Kidney epithelial cell (primary cell): ENCODE results near the gene TTC23L. TPM values are rescaled to one million over a fixed set of nuclear protein-coding genes. Genes with fewer than 3 reads are reported as not detected.

Experiments
- DNase-seq: peaks from one replicate; pipeline ENCODE4 v3.0.0-alpha.2; 2010; ENCODE audit warnings: low read depth
- H3K27me3 ChIP-seq: 2 replicates; pipeline ENCODE4 v1.6.0; 2011; ENCODE audit warnings: low read length; ENCODE audit not compliant: control insufficient read depth, insufficient read depth
- H3K36me3 ChIP-seq: 2 replicates; pipeline ENCODE4 v1.5.1; 2011; ENCODE audit warnings: low read length; ENCODE audit not compliant: control insufficient read depth, insufficient read depth
- H3K4me3 ChIP-seq: 2 replicates; pipeline ENCODE4 v1.5.1; 2011; ENCODE audit warnings: low read depth, mild to moderate bottlenecking, control low read depth, low read length
- CTCF ChIP-seq: IDR thresholded peaks from 2 replicates; pipeline ENCODE4 v1.5.1; 2011; ENCODE audit warnings: mild to moderate bottlenecking, moderate library complexity, low read length, control low read depth, inconsistent platforms; ENCODE audit not compliant: insufficient read depth, poor library complexity, severe bottlenecking
- total RNA-seq: library from RNA; depleted of rRNA; stranded (reverse); fragments of >200 nt; gene quantifications from 2 replicates; pipeline ENCODE4 v1.2.3, GENCODE V29; 2015

Gene TTC23L
- total RNA-seq, 1 donor from 2014 or later, result 2.1 TPM

DNA sequence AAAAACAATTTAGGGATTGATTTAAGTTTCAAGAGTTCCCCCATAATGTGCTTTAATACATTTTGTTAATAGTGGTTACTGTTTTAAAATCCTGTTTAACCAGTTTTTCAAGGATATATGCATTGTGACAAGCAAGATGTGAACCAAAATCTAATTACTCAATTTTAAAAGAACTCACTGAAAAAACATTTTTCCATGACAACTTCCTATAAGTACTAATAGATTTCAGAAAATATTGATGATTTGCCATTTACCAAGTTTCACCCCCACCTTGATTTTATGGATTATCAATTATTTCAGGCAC lies 85.5 kb downstream of the TTC23L start:
- no peak for TF ChIP-seq CTCF
- no peaks in the 10 kb centered on the region for H3K27me3 ChIP-seq
- H3K36me3 ChIP-seq, result no peaks in the 10 kb centered on the region
- H3K4me3 ChIP-seq, result no peak overlapping the region
- no peak for DNase-seq

DNA sequence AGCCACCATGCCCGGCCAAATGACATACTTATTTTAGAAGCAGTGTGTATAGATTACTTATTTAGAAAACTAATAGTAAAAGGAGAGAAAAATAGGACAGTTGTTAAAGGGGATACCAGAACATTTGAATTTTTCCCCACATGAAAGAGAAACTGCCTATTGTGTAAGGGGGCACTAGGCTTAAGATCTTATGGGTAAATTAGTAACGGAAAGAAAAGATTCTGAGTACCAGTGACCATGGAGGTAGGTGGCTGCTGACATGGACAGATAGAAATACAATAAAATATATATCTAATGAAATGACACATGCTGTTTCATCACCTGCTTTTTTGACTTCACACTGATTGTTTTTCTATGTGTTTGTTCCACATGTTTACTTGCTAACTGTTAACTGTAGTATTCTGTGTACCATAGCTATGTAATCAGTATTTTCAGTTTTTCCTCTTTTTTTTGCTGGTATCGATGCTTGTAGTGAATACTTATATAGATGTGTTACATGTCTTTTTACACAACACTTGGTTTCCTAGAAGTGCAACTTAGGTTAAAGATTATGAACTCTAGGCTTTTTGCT lies 87.4 kb downstream of the TTC23L start:
- Histone ChIP-seq H3K36me3 (no peaks in the 10 kb centered on the region), H3K27me3 (no peaks in the 10 kb centered on the region), H3K4me3 (no peak overlapping the region)
- no peak for DNase-seq
- no peak for TF ChIP-seq CTCF

- TF ChIP-seq CTCF, result no peak
- DNase-seq, result no peak
- Histone ChIP-seq H3K4me3 (no peak overlapping the region), H3K36me3 (no peaks in the 10 kb centered on the region), H3K27me3 (no peaks in the 10 kb centered on the region)
These were observed 88.8 kb downstream of the TTC23L start for GRCh38 chr5:34927785-34928184.

DNA sequence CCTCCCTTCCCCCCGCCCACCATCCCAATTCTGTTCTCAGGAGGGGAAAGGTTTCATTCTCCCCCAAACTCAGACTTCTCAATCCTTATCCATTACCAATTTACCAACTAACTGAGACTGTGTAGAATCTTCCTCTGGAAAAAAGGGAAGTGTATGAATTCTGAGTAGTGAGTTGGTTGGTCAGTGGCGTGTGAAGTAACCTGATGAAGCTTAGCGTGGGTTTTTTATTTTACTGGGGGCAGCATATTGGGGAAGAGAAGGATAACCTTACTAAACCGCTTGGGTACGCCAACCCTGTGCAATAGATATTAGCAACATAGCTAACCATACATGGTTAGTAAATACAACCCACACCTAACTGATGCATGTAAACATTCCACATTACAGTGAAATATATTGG lies 89.3 kb downstream of the TTC23L start:
- no peak for TF ChIP-seq CTCF
- Histone ChIP-seq H3K36me3 (no peaks in the 10 kb centered on the region), H3K4me3 (no peak overlapping the region), H3K27me3 (no peaks in the 10 kb centered on the region)
- no peak for DNase-seq

GRCh38 chr5:34929134-34929719 lies 90.3 kb downstream of the TTC23L start, which contains the start of gene DNAJC21:
Gene DNAJC21, plus strand, starts transcription at chr5:34929559. Its CDS starts 261 bp downstream, at chr5:34929820.
- H3K36me3 ChIP-seq, result no peaks in the 10 kb centered on the region
- H3K27me3 ChIP-seq, result no peaks in the 10 kb centered on the region
- no peak for TF ChIP-seq CTCF
- DNase-seq, result peak; percentile 73
- H3K4me3 ChIP-seq, result peak within 1 kb of the TSS; percentile 96

- no peak for DNase-seq
- Histone ChIP-seq H3K36me3 (no peaks in the 10 kb centered on the region), H3K27me3 (no peaks in the 10 kb centered on the region), H3K4me3 (peak overlapping the region; percentile 96)
- TF ChIP-seq CTCF, result no peak
These were observed 90.9 kb downstream of the TTC23L start for GRCh38 chr5:34929720-34930461.
